Activated naive CD8-positive, alpha-beta T cell treated with anti-CD3 and anti-CD28 coated beads, Interleukin-2, amount 10 ng/mL, durations not matched to agents 7 days and 5 days (primary cell): ENCODE measurements around the gene IWS1. TPM values are rescaled to one million over a fixed set of nuclear protein-coding genes. Genes with fewer than 3 reads are reported as not detected.

Source experiments
- ATAC-seq: fragments of 150-1000 bp; cut with Tn5 transposase; one replicate; pipeline ENCODE4 v1.10.0; 2021; ENCODE audit warnings: low read depth, moderate library complexity
- POLR2A ChIA-PET: fragments of 350-600 bp; sonication (Branson Sonifier 250); formaldehyde crosslinking; loops from one replicate; lab custom pipeline; 2021; ENCODE audit warnings: antibody characterized with exemption; lab: Charles Lee
- DNase-seq: peaks from one replicate; pipeline ENCODE4 v3.0.0; 2021
- H3K27ac Mint-ChIP-seq: one replicate; pipeline ENCODE4 v1.8.0; 2022; ENCODE audit warnings: mild to moderate bottlenecking, mixed read lengths
- H3K27me3 Mint-ChIP-seq: one replicate; pipeline ENCODE4 v1.8.0; 2022; ENCODE audit warnings: mild to moderate bottlenecking, moderate library complexity, mixed read lengths
- H3K36me3 Mint-ChIP-seq: one replicate; pipeline ENCODE4 v1.8.0; 2021; ENCODE audit warnings: mild to moderate bottlenecking, mixed read lengths
- H3K4me1 Mint-ChIP-seq: one replicate; pipeline ENCODE4 v1.8.0; 2021; ENCODE audit warnings: mixed read lengths
- H3K4me3 Mint-ChIP-seq: one replicate; pipeline ENCODE4 v1.8.0; 2022; ENCODE audit warnings: mild to moderate bottlenecking, moderate library complexity, mixed read lengths
- H3K9me3 Mint-ChIP-seq: one replicate; pipeline ENCODE4 v1.8.0; 2021; ENCODE audit warnings: mixed read lengths
- total RNA-seq, 2 experiments: library from RNA; stranded (reverse); gene quantifications; one replicate each; pipeline ENCODE4 v1.2.3, GENCODE V29; 2021

IWS1 gene
- total RNA-seq, 2 experiments from 2014 or later, result 53.1 to 59.6 TPM

GRCh38 chr2:127515383-127515915 is 10.8 kb downstream of the IWS1 start:
- peaks cover 45% of the 10 kb centered on the region for H3K36me3 Mint-ChIP-seq
- no peak overlapping the region for H3K27ac Mint-ChIP-seq
- ATAC-seq (no peak), DNase-seq (no peak)
- no peaks in the 10 kb centered on the region for H3K9me3 Mint-ChIP-seq
- peaks cover 47% of the 10 kb centered on the region for H3K4me1 Mint-ChIP-seq
- H3K27me3 Mint-ChIP-seq, result no peaks in the 10 kb centered on the region
- no peak overlapping the region for H3K4me3 Mint-ChIP-seq
- POLR2A ChIA-PET, result interaction anchor here (1.2 to 2.9 kb wide), 2 partner anchors 10 to 48 kb away, joined by 4 to 7 read pairs; no protein-coding TSS in a partner anchor

- DNase-seq, result no peak
- Mint-ChIP-seq H3K4me1 (peaks cover 42% of the 10 kb centered on the region), H3K9me3 (no peaks in the 10 kb centered on the region), H3K4me3 (no peak overlapping the region), H3K27ac (no peak overlapping the region), H3K27me3 (no peaks in the 10 kb centered on the region), H3K36me3 (peaks cover 44% of the 10 kb centered on the region)
- POLR2A ChIA-PET, result interaction anchor here (1.4 to 2.9 kb wide), 2 partner anchors 12 to 49 kb away, joined by 4 to 7 read pairs; partner anchors contain the start of gene IWS1
- no peak for ATAC-seq
Measured at GRCh38 chr2:127514485-127514884, 11.8 kb downstream of the IWS1 start.

DNA sequence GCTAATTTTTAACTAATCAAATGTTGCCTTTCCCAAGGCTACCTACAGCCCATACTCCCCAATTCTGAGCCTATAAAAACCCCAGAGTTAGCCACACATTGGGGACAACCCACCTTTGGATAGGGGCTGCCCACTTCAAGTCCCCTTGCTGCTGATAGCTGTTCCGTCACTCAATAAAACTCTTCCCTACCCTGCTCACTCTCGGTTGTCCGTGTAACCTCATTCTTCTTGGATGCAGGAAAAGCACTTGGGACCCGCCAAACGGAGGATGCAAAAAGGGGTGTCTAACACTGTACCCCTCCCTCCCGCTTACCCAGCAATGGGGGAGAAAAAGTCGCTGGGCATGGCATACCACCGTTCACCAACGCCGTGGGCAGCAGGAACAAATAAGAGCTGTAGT is 12.2 kb downstream of the IWS1 start:
- peaks cover 44% of the 10 kb centered on the region for H3K36me3 Mint-ChIP-seq
- H3K9me3 Mint-ChIP-seq, result no peaks in the 10 kb centered on the region
- H3K27ac Mint-ChIP-seq, result no peak overlapping the region
- POLR2A ChIA-PET, result interaction anchor here (1.4 to 2.9 kb wide), 2 partner anchors 12 to 50 kb away, joined by 4 to 7 read pairs; partner anchors contain the start of gene IWS1
- DNase-seq (no peak), ATAC-seq (no peak)
- H3K27me3 Mint-ChIP-seq, result no peaks in the 10 kb centered on the region
- no peak overlapping the region for H3K4me3 Mint-ChIP-seq
- peaks cover 42% of the 10 kb centered on the region for H3K4me1 Mint-ChIP-seq

GRCh38 chr2:127512362-127512761 is 13.9 kb downstream of the IWS1 start:
- Mint-ChIP-seq H3K4me3 (no peak overlapping the region), H3K9me3 (no peaks in the 10 kb centered on the region), H3K27me3 (no peaks in the 10 kb centered on the region), H3K4me1 (peaks cover 52% of the 10 kb centered on the region), H3K36me3 (peaks cover 41% of the 10 kb centered on the region), H3K27ac (peak overlapping the region; percentile 17)
- POLR2A ChIA-PET, result interaction anchor here (1.2 kb wide), 1 partner anchor 14 kb away, joined by 3 read pairs; no protein-coding TSS in a partner anchor
- no peak for DNase-seq
- ATAC-seq, result no peak

DNA sequence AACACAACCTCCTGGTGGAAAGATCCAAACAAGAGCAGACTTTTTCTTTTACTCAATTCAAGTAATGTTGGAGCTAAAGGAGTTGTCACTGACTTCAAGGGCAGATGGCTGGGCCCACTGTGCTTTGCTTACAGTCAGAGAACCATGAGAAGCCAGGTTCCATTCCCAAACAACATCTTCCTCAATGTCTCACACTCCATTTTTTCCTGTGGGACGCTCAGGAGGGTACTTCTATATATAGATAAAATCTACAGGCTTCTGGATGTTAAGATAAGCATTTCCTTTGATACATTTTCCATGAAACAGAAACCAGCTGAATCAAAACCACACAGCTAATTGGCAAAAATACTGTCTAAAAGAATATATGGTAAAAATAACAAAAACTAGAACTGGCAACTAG is 14.4 kb downstream of the IWS1 start:
- POLR2A ChIA-PET, result interaction anchor here (1.2 kb wide), 1 partner anchor 15 kb away, joined by 3 read pairs; no protein-coding TSS in a partner anchor
- Mint-ChIP-seq H3K27ac (no peak overlapping the region), H3K36me3 (peaks cover 37% of the 10 kb centered on the region), H3K9me3 (no peaks in the 10 kb centered on the region), H3K4me3 (no peak overlapping the region), H3K27me3 (no peaks in the 10 kb centered on the region), H3K4me1 (peaks cover 49% of the 10 kb centered on the region)
- no peak for DNase-seq
- ATAC-seq, result no peak

DNA sequence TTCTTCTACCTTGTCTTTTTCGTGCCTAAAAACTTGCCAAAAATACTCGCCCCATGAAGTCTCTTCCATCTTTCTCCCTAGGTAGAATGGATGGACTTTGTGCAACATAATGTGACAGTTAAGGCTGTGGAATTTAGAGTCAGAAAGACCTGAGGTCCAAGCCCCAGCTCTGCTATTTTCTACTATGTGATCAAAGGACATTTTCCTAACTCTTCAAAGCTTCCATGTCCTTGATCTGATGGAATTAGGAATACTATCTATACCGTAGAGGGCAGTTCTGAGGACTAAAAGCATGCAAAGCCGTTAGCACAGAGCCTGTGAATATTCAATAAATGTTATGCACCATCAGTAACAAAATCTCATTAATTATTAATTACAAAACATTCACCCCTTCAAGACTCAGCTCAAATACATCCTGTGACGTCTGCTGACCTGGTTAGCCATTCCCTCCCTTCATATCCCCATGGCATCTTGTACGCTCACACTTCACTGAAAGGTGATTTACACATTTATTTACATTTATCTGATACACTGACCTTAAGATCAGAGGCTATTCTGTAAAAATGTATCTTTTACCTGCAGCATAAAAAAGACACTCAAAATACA is 15.1 kb downstream of the IWS1 start:
- POLR2A ChIA-PET, result no interaction called here
- Mint-ChIP-seq H3K27ac (no peak overlapping the region), H3K4me1 (peaks cover 46% of the 10 kb centered on the region), H3K9me3 (no peaks in the 10 kb centered on the region), H3K36me3 (peaks cover 32% of the 10 kb centered on the region), H3K27me3 (no peaks in the 10 kb centered on the region), H3K4me3 (no peak overlapping the region)
- ATAC-seq (no peak), DNase-seq (no peak)

DNA sequence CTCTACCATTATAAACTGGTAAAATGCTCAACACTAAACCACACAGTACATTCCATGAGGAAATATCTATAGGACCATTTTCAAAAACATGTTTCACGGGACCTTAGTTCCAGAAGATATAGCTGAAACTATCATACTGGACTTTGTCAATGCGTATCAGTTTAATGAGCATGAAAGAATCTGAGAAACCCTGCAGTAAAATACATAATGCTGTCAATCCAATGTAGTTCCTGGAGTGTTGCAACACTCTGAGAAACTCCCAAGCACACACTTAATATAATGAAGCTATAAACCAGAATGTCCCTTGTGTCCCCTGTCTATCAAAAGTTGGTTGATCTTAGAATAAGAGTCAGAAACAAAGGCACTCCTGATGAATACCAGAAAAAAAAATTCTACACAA is 16.2 kb downstream of the IWS1 start:
- Mint-ChIP-seq H3K4me1 (peaks cover 40% of the 10 kb centered on the region), H3K36me3 (peaks cover 29% of the 10 kb centered on the region), H3K4me3 (no peak overlapping the region), H3K27ac (no peak overlapping the region), H3K9me3 (no peaks in the 10 kb centered on the region), H3K27me3 (no peaks in the 10 kb centered on the region)
- POLR2A ChIA-PET, result no interaction called here
- ATAC-seq, result no peak
- no peak for DNase-seq

DNA sequence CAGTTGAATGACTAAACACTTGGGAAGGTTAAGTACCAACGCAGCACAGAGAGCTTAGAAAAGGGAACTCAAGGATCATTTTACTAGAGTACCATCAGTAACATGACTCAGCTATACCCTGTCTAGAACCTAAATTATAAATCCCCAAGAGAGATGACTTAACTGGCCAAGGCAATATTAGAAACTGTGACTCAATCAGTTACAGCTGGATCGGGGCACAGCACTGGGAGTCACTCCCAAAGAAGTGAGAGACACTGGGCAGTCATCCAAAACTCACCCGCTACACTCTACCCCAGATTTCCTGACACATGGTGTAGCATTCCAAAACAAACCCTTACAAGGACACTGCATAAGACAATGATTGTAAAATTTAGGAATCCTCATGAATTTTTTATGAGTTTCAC is 17.7 kb downstream of the IWS1 start:
- Mint-ChIP-seq H3K27ac (no peak overlapping the region), H3K4me3 (no peak overlapping the region), H3K9me3 (no peaks in the 10 kb centered on the region), H3K4me1 (peaks cover 34% of the 10 kb centered on the region), H3K36me3 (peaks cover 31% of the 10 kb centered on the region), H3K27me3 (no peaks in the 10 kb centered on the region)
- DNase-seq, result no peak
- no peak for ATAC-seq
- POLR2A ChIA-PET, result no interaction called here

DNA sequence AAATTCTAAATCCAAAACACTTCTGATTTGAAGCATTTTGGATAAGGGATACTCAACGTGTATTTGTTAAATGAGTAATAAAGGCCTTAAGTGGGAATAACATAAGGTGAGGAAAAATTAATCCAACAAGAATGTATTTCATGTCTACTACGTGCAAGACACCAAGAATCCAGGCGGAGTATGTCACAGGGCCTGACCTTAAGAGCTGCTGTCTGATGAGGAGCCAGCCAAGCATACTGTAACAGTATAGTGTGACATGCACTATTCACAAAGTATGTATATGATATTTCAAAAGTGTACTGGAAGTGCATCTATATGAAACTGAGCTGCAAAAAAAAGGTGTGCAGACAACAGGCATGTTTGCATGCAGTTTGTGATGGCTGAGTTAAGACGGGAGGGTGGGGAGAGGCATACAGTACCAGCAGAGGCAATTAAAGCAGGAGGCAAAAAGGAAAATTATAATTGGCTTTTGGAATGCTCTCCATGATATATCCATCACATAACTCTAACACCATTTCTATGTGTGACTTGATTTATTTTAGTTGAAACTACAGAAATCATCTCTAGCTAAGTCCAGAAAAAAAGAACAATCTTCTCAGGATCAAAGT is 18.2 kb downstream of the IWS1 start:
- H3K4me1 Mint-ChIP-seq, result peaks cover 32% of the 10 kb centered on the region
- H3K4me3 Mint-ChIP-seq, result no peak overlapping the region
- no peaks in the 10 kb centered on the region for H3K9me3 Mint-ChIP-seq
- no peak for ATAC-seq
- H3K36me3 Mint-ChIP-seq, result peaks cover 33% of the 10 kb centered on the region
- POLR2A ChIA-PET, result no interaction called here
- DNase-seq, result no peak
- H3K27ac Mint-ChIP-seq, result no peak overlapping the region
- H3K27me3 Mint-ChIP-seq, result no peaks in the 10 kb centered on the region

DNA sequence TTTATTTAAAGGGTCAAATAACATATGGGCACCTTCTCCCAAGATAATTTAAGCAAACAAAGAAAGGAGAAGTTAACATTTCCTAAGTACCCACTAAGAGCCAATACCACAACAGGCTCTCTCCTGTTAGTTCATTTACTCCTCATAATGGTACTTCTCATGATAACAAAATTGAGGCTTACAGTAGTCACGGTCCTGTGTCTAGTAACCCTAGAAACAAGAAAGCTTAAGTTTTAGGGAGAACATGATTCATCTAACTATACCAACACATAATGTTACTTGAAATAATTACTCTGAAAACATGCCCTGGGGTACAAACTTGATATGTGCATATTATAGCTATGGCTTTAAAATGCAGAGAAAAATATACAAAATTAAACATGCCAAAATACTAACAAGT is 19.8 kb downstream of the IWS1 start:
- no peak for ATAC-seq
- POLR2A ChIA-PET, result no interaction called here
- Mint-ChIP-seq H3K4me1 (peaks cover 24% of the 10 kb centered on the region), H3K4me3 (no peak overlapping the region), H3K27ac (no peak overlapping the region), H3K36me3 (peaks cover 40% of the 10 kb centered on the region), H3K9me3 (no peaks in the 10 kb centered on the region), H3K27me3 (no peaks in the 10 kb centered on the region)
- DNase-seq, result no peak

DNA sequence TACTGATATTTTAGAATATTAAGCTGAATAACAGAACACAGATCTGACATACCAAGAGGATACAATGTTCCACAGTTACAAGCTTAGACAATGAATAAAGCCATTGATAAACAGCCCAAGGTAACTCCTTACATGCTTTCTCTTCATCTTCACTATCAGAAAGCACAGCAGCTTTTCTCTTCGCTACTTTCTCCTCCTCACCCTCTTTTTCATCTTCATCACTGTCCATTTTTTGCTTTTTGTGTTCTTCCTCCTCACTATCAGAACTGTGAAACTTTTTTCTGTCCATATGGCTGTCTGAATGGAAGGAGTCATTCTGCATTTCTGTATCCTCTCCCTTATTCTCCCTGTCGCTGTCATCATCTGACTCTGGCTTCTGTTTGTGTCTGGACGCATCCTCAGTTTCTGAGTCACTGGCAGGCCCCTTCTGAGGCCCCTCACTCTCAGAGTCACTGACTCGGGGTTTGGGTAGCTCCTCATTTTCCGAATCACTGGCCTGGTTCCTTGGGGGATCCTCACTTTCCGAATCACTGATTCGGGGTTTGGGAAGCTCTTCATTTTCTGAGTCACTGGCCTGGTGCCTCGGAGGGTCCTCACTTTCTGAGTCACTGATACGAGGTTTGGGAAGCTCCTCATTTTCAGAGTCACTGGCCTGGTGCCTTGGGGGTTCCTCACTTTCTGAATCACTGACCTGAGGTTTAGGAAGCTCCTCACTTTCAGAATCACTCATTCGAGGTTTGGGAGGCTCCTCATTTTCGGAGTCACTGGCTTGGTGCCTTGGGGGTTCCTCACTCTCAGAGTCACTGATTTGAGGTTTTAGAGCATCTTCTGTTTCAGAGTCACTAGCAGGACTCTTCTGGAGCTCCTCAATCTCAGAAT is 21.5 kb downstream of the IWS1 start:
- no peak overlapping the region for H3K27ac Mint-ChIP-seq
- H3K36me3 Mint-ChIP-seq, result peaks cover 39% of the 10 kb centered on the region
- ATAC-seq (no peak), DNase-seq (no peak)
- POLR2A ChIA-PET, result no interaction called here
- no peaks in the 10 kb centered on the region for H3K27me3 Mint-ChIP-seq
- H3K4me3 Mint-ChIP-seq, result no peak overlapping the region
- peaks cover 19% of the 10 kb centered on the region for H3K4me1 Mint-ChIP-seq
- H3K9me3 Mint-ChIP-seq, result no peaks in the 10 kb centered on the region

DNA sequence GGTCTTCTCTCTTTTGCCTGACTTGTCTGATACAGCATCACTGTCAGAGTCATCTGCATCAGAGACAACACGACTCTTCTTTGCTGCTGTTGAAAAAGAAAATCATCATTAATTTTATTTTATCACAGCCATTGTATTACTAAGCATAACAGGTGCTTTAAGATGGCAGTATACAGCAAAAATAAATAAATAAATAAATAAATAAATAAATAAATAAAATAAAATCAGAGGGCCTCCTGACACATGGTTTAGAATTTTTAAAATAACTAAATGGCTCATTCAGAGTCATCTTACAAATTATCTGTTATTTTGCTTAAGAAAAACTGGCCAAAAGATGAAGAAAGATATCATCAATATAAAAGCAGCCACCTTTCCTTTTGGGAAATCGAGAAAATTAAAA is 22.8 kb downstream of the IWS1 start:
- DNase-seq (no peak), ATAC-seq (no peak)
- POLR2A ChIA-PET, result no interaction called here
- Mint-ChIP-seq H3K27me3 (no peaks in the 10 kb centered on the region), H3K4me3 (no peak overlapping the region), H3K4me1 (peaks cover 15% of the 10 kb centered on the region), H3K36me3 (peaks cover 44% of the 10 kb centered on the region), H3K27ac (no peak overlapping the region), H3K9me3 (no peaks in the 10 kb centered on the region)

DNA sequence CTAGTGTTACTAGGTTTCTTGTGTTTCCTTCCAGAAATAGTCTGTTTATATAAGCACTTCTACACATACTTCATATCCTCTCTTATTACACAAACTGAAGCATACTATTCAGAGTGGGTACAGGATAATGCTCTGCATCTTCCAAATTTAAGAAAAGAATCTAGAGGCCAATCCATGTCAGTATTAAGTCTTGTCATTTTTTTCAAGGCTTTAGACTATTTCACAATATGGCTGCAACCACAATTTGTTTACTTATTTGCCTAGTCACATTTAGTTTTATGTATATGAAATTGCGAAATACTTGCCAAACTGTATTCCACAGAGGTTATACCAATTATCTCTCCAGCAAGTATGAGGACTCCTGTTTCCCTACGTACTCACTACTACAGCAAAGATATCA is 27.9 kb downstream of the IWS1 start:
- POLR2A ChIA-PET, result no interaction called here
- ATAC-seq (no peak), DNase-seq (no peak)
- Mint-ChIP-seq H3K36me3 (peaks cover 44% of the 10 kb centered on the region), H3K4me3 (no peak overlapping the region), H3K9me3 (no peaks in the 10 kb centered on the region), H3K4me1 (peaks cover 14% of the 10 kb centered on the region), H3K27ac (peak overlapping the region; percentile 35), H3K27me3 (no peaks in the 10 kb centered on the region)
